ENCODE results near the gene EMILIN1. TPM values are rescaled to one million over a fixed set of nuclear protein-coding genes. Genes with fewer than 3 reads are reported as not detected.

The EMILIN1 gene
- polyA plus RNA-seq, 1 of the 3 experiments (the other 2 are of a cell fraction), result 286 TPM

DNA sequence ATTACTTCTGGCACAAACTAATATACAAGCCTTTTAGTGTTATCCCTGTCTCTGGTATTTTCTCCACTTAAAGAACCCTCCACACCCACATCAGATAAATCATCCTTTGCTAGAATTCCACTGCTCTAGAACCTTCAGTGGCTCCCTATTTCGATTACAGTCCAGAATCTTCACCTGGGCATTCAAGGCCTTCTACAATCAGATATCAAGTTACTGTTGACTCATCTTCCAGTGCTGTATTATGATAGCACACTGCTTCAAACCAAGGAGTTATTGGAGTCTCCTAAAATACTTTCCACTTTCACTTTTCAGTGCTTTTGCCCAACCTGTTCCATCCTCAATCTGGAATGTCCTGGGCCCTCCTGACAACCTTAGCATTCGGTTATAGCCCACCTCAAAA is 37.1 kb downstream of the EMILIN1 start:
- POLR2A ChIA-PET, result no interaction called here
- no peak overlapping the region for H3K4me2 ChIP-seq
- CTCF ChIA-PET, result interaction anchor here (3.6 to 10.7 kb wide), 2 partner anchors 17 to 18 kb away, joined by 13 to 78 read pairs; no protein-coding TSS in a partner anchor
- no peaks in the 10 kb centered on the region for H4K20me1 ChIP-seq (ENCODE audit: insufficient read depth)
- H3K9me3 ChIP-seq, result no peaks in the 10 kb centered on the region
- H3K27me3 ChIP-seq (ENCODE audit: insufficient read depth), result no peaks in the 10 kb centered on the region
- peaks cover 3% of the 10 kb centered on the region for H3F3A ChIP-seq (replicated peaks; ENCODE audit: insufficient read depth)
- no peak for TF ChIP-seq CHD2 (IDR thresholded peaks at IDR 0.05; ENCODE audit: low read length, partially characterized antibody)
- TF ChIP-seq NRF1 (IDR thresholded peaks at IDR 0.05; ENCODE audit: low read depth, low read length), result no peak
- no peak for TF ChIP-seq FOXM1 (IDR thresholded peaks at IDR 0.05; ENCODE audit: low read depth)
- no peak for TF ChIP-seq RAD21 (IDR thresholded peaks at IDR 0.05; ENCODE audit: low read length)
- TF ChIP-seq, protein P1, sequence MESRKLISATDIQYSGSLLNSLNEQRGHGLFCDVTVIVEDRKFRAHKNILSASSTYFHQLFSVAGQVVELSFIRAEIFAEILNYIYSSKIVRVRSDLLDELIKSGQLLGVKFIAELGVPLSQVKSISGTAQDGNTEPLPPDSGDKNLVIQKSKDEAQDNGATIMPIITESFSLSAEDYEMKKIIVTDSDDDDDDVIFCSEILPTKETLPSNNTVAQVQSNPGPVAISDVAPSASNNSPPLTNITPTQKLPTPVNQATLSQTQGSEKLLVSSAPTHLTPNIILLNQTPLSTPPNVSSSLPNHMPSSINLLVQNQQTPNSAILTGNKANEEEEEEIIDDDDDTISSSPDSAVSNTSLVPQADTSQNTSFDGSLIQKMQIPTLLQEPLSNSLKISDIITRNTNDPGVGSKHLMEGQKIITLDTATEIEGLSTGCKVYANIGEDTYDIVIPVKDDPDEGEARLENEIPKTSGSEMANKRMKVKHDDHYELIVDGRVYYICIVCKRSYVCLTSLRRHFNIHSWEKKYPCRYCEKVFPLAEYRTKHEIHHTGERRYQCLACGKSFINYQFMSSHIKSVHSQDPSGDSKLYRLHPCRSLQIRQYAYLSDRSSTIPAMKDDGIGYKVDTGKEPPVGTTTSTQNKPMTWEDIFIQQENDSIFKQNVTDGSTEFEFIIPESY (IDR thresholded peaks at IDR 0.05; ENCODE audit: borderline replicate concordance, low read depth), result no peak
- no peak for TF ChIP-seq GATA2 (CRISPR knock-in tag; IDR thresholded peaks at IDR 0.05)
- no peak for TF ChIP-seq FOSL2 (IDR thresholded peaks at IDR 0.05; ENCODE audit: borderline replicate concordance, low read depth)
- no peak for TF ChIP-seq RFX5 (IDR thresholded peaks at IDR 0.05; ENCODE audit: low read length)
- H2AFZ ChIP-seq (ENCODE audit: low read depth), result no peak overlapping the region
- no peaks in the 10 kb centered on the region for H3K36me3 ChIP-seq (replicated peaks in 1 of 2; ENCODE audit: control insufficient read depth in 1 of 2, insufficient read depth in 2 of 2, low read length in 1 of 2)
- DNase-seq, result no peak
- H3K27ac ChIP-seq (ENCODE audit: low read depth in 2 of 2, low read length in 1 of 2), result no peak overlapping the region
- H3K79me2 ChIP-seq (ENCODE audit: insufficient read depth), result no peaks in the 10 kb centered on the region
- H3K9me2 ChIP-seq, result no peaks in the 10 kb centered on the region
- H3K9ac ChIP-seq, result no peak overlapping the region
- no peak overlapping the region for H3K4me3 ChIP-seq (ENCODE audit: low read depth in 2 of 2, low read length in 1 of 2)
- 55% methylated on average over 2 of the region's 2 CpGs for WGBS (ENCODE audit: low lambda C conversion rate)
- peaks cover 0 to 8% of the 10 kb centered on the region in 2 experiments; a peak in 1 of 4 replicates for H3K4me1 ChIP-seq (ENCODE audit: control insufficient read depth in 1 of 2, insufficient read depth in 2 of 2, low read depth in 1 of 2, low read length in 1 of 2)

- H3K79me2 ChIP-seq (ENCODE audit: insufficient read depth), result no peaks in the 10 kb centered on the region
- H3K4me3 ChIP-seq (ENCODE audit: low read depth in 2 of 2, low read length in 1 of 2), result peak overlapping the region; percentile 60 to 70
- no peaks in the 10 kb centered on the region for H4K20me1 ChIP-seq (ENCODE audit: insufficient read depth)
- H3K9ac ChIP-seq, result no peak overlapping the region
- WGBS (ENCODE audit: low lambda C conversion rate), result 43% methylated on average over 14 of the region's 14 CpGs
- H3K9me2 ChIP-seq, result no peaks in the 10 kb centered on the region
- H2AFZ ChIP-seq (ENCODE audit: low read depth), result peak overlapping the region; percentile 59; the same call in 1 of the 2 replicates
- H3K27me3 ChIP-seq (ENCODE audit: insufficient read depth), result no peaks in the 10 kb centered on the region
- peak overlapping the region in 1 of 2 experiments; percentile 48; a peak in 1 of 4 replicates for H3K27ac ChIP-seq (ENCODE audit: low read depth in 2 of 2, low read length in 1 of 2)
- DNase-seq, result peak; percentile 52
- H3K4me1 ChIP-seq (ENCODE audit: control insufficient read depth in 1 of 2, insufficient read depth in 2 of 2, low read depth in 1 of 2, low read length in 1 of 2), result peaks cover 0 to 12% of the 10 kb centered on the region in 2 experiments; a peak in 1 of 4 replicates
- no peaks in the 10 kb centered on the region for H3K36me3 ChIP-seq (replicated peaks in 1 of 2; ENCODE audit: control insufficient read depth in 1 of 2, insufficient read depth in 2 of 2, low read length in 1 of 2)
- ChIA-PET POLR2A (interaction anchor here (0.5 to 0.9 kb wide), 5 partner anchors 13 to 1085 kb away, joined by 3 read pairs; no protein-coding TSS in a partner anchor), CTCF (interaction anchor here (0.8 to 3.6 kb wide), 8 partner anchors 16 to 162 kb away, joined by 3 to 13 read pairs (median 4); no protein-coding TSS in a partner anchor)
- H3K9me3 ChIP-seq, result no peaks in the 10 kb centered on the region
- H3K4me2 ChIP-seq, result peak overlapping the region; percentile 80
- H3F3A ChIP-seq (replicated peaks; ENCODE audit: insufficient read depth), result peaks cover 3% of the 10 kb centered on the region
- TF ChIP-seq NFIC (IDR thresholded peaks at IDR 0.05; ENCODE audit: borderline replicate concordance) (no peak), CHD2 (IDR thresholded peaks at IDR 0.05; ENCODE audit: low read length, partially characterized antibody) (no peak), RAD21 (IDR thresholded peaks at IDR 0.05; ENCODE audit: low read length) (no peak), TAF1 (IDR thresholded peaks at IDR 0.05; ENCODE audit: borderline replicate concordance, low read depth, low read length) (no peak), TCF12 (IDR thresholded peaks at IDR 0.05) (no peak), POLR2AphosphoS5 (IDR thresholded peaks at IDR 0.05; ENCODE audit: low read depth, low read length) (no peak), EP300 (IDR thresholded peaks at IDR 0.05; ENCODE audit: borderline replicate concordance in 1 of 2, low read depth in 1 of 2, low read length in 1 of 2) (no peak), FOXM1 (IDR thresholded peaks at IDR 0.05; ENCODE audit: low read depth) (no peak), TEAD4 (IDR thresholded peaks at IDR 0.05; ENCODE audit: borderline replicate concordance, insufficient read depth) (no peak), YY1 (IDR thresholded peaks at IDR 0.05; ENCODE audit: low read depth) (no peak), RXRA (IDR thresholded peaks at IDR 0.05; ENCODE audit: borderline replicate concordance, low read depth) (no peak), EZH2phosphoT487 (IDR thresholded peaks at IDR 0.05; ENCODE audit: borderline replicate concordance, low read depth) (no peak)
- TF ChIP-seq, protein P2, sequence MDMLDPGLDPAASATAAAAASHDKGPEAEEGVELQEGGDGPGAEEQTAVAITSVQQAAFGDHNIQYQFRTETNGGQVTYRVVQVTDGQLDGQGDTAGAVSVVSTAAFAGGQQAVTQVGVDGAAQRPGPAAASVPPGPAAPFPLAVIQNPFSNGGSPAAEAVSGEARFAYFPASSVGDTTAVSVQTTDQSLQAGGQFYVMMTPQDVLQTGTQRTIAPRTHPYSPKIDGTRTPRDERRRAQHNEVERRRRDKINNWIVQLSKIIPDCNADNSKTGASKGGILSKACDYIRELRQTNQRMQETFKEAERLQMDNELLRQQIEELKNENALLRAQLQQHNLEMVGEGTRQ (IDR thresholded peaks at IDR 0.05; ENCODE audit: borderline replicate concordance, low read depth, low read length), result no peak
- TF ChIP-seq, protein P1 (IDR thresholded peaks at IDR 0.05; ENCODE audit: borderline replicate concordance, low read depth), result no peak
- TF ChIP-seq, protein P3, sequence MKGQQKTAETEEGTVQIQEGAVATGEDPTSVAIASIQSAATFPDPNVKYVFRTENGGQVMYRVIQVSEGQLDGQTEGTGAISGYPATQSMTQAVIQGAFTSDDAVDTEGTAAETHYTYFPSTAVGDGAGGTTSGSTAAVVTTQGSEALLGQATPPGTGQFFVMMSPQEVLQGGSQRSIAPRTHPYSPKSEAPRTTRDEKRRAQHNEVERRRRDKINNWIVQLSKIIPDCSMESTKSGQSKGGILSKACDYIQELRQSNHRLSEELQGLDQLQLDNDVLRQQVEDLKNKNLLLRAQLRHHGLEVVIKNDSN (IDR thresholded peaks at IDR 0.05; ENCODE audit: borderline replicate concordance, low read depth), result no peak
Observed at GRCh38 chr2:27117995-27118524, 39.6 kb downstream of the EMILIN1 start.

Measured in SK-N-SH (cell line).